WTC11 (cell line): ENCODE results near the gene FLYWCH2.
"Not testable (repeated sequence)": the region's sequence is repeated elsewhere in the genome, so short reads cannot be mapped to it uniquely, and the experiment has no call there.

Experiments used
- NR2C2 ChIP-seq: sonication (generic); formaldehyde crosslinking; IDR thresholded peaks from 2 replicates; pipeline ENCODE4 v1.8.0; 2022; ENCODE audit warnings: mild to moderate bottlenecking, missing genetic modification reagents
- PRRX2 ChIP-seq: fragments of 250-450 bp; sonication (Bioruptor Pico); IDR thresholded peaks from 2 replicates; pipeline ENCODE4 v1.8.0; 2021; ENCODE audit warnings: mild to moderate bottlenecking
- TF ChIP-seq, protein P1 (sequence below): fragments of 200-600 bp; IDR thresholded peaks from 2 replicates; pipeline ENCODE4 v1.8.0; 2022; ENCODE audit warnings: antibody characterized with exemption
- TF ChIP-seq, protein P2 (sequence below): sonication (generic); formaldehyde crosslinking; IDR thresholded peaks from 2 replicates; pipeline ENCODE4 v1.8.1; 2023; ENCODE audit warnings: mild to moderate bottlenecking, missing genetic modification reagents

GRCh38 chr16:2931231-2931914 lies 48.4 kb downstream of the FLYWCH2 start:
- TF ChIP-seq PRRX2 (CRISPR knock-in tag); NR2C2: not testable (repeated sequence)
- TF ChIP-seq, protein P1, sequence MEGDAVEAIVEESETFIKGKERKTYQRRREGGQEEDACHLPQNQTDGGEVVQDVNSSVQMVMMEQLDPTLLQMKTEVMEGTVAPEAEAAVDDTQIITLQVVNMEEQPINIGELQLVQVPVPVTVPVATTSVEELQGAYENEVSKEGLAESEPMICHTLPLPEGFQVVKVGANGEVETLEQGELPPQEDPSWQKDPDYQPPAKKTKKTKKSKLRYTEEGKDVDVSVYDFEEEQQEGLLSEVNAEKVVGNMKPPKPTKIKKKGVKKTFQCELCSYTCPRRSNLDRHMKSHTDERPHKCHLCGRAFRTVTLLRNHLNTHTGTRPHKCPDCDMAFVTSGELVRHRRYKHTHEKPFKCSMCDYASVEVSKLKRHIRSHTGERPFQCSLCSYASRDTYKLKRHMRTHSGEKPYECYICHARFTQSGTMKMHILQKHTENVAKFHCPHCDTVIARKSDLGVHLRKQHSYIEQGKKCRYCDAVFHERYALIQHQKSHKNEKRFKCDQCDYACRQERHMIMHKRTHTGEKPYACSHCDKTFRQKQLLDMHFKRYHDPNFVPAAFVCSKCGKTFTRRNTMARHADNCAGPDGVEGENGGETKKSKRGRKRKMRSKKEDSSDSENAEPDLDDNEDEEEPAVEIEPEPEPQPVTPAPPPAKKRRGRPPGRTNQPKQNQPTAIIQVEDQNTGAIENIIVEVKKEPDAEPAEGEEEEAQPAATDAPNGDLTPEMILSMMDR: not testable (repeated sequence)
- TF ChIP-seq, protein P2, sequence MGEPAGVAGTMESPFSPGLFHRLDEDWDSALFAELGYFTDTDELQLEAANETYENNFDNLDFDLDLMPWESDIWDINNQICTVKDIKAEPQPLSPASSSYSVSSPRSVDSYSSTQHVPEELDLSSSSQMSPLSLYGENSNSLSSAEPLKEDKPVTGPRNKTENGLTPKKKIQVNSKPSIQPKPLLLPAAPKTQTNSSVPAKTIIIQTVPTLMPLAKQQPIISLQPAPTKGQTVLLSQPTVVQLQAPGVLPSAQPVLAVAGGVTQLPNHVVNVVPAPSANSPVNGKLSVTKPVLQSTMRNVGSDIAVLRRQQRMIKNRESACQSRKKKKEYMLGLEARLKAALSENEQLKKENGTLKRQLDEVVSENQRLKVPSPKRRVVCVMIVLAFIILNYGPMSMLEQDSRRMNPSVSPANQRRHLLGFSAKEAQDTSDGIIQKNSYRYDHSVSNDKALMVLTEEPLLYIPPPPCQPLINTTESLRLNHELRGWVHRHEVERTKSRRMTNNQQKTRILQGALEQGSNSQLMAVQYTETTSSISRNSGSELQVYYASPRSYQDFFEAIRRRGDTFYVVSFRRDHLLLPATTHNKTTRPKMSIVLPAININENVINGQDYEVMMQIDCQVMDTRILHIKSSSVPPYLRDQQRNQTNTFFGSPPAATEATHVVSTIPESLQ (CRISPR knock-in tag): not testable (repeated sequence)
